ENCODE measurements around the gene MDK.

MDK gene

DNA sequence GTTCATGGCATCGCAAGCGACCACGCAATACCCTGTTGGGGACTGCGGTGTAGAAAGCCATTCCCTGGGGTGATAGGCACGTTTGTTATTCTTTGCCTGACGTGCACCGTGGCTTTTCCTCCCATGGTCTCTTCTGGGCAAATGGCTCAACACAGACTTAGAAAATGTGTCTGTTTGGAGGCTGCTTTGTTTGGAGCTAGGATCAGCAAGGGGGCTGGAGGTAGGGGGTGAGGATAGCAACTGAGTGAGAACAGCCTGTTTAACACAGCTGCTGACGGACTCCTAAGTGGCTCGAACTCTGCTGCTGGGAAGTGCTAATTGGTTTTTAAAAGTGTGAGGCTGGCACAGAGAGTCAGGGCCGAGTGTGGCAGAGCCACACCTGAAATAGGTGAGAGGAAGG lies 26.2 kb downstream of the MDK start:
- no peak for DNase-seq

DNA sequence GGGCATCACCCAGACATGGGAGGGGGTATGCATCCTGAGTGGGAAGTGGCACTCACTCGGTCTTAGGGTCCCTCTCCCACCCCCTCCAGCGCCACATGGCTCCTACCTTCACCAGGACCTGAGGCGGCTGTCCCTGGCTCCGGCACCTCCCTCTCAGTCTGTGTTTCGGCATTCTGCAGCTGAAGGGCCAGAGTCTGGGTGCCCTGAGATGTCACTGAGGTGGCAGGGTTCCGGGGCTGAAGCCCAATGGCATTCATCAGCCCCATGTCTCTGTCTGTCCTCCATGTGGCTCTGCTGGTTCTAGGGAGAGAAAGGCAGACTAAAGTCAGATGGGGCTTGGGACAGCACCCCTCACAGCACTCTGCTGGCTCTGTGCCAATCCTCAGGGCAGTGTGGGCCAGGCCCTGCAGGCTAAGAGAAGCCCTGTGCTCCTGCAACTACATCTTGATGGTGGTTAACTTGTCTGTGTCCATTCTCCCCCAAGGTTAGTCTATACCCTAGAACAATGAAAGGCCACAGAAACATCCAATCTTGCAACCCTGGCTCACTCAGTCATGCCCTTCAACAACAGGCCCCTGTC lies 27.0 kb downstream of the MDK start:
- no peak for DNase-seq

GRCh38 chr11:46410021-46410420 lies 28.6 kb downstream of the MDK start:
- DNase-seq: no peak

GRCh38 chr11:46413760-46414465 lies 32.4 kb downstream of the MDK start:
- DNase-seq: no peak

DNA sequence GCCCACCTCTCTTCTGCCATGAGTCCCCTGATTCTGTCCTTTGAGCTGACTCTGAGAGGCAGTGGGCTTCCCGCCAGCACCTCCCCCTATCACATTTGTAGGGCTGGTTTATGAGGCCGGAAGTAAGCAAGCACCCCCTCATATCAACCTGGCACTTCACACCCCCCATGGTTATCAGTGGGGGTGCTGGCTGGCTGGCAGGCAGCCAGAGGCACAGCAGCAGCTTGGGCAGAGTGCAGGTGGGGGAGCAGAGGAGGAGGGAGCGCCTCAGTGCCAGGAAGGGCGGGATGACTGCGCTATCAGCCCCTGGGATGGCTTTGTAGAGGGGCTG lies 33.0 kb downstream of the MDK start:
- DNase-seq: no peak

DNA sequence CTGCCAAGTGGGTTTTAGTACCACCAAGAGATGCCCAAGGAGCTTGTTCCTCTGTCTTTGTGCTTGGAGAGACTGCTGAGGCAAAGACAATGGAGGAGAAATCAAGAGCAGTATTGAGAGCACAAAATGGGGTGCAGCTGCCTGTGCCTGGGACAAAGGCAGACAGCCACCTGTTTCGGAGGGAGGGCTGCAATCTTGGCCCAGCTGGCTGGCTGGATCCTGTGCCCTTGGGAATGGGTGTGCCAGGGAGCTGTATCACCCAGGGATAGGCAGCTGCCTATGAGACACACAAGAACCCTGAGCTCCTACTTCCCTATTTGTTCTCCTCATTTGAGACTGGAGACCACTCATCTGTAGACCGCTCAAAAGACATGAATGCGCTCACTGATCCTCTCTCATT lies 33.4 kb downstream of the MDK start:
- no peak for DNase-seq

DNA sequence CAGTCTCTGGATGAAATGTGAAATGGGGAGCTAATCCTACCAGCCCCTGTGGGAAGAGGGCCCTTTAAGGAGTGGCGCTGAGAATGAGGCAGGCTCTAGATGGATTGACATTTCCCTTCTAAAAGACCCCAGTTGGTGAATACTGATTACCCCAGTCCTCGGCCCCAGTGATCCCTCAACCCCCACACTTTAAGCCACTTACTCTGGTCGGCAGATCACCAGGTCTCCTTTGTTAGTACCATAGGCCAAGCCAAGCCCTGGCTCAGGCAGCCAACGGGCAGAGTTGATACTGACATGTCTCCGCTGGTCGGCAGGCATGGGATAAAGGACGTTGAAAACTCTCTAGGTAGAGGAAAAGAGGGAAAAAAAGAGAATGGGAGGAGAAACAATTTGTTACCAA lies 36.2 kb downstream of the MDK start:
- no peak for DNase-seq

- no peak for DNase-seq
Observed at GRCh38 chr11:46418751-46419150, 37.3 kb downstream of the MDK start.

- no peak for DNase-seq
Observed at GRCh38 chr11:46420513-46420912, 39.0 kb downstream of the MDK start.

DNA sequence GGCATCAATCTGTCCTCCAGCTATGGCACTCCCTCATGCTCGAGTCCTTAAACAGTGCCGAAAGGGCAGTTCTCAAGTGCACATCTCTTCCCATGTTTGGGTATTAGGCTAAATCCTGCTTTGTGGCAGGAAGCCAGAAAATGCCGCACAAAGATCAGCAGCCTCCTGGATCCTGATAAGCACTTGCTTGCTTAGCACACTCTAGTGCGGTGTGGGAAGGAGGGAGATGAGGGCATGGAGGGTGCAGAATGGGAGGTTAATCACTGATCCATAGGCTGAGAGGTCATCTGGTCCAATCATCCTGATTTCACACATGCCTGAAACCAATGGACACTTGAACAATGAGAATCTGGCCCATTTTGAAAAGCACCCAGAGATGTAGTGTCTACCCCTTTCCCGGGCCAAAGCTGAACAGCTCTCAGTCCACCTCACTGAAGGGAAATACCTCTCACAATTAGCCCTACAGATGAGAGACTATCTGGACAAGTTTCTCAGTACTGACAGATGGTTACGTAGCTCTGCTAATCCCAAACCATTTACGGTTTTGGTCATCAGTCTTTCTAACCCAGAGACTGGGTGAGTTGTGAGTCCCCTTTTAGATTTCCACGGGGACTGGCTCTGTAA lies 39.9 kb downstream of the MDK start:
- no peak for DNase-seq

- DNase-seq: no peak
Observed at GRCh38 chr11:46422588-46422987, 41.1 kb downstream of the MDK start.

GRCh38 chr11:46426233-46426991 lies 44.9 kb downstream of the MDK start:
- DNase-seq: no peak

DNA sequence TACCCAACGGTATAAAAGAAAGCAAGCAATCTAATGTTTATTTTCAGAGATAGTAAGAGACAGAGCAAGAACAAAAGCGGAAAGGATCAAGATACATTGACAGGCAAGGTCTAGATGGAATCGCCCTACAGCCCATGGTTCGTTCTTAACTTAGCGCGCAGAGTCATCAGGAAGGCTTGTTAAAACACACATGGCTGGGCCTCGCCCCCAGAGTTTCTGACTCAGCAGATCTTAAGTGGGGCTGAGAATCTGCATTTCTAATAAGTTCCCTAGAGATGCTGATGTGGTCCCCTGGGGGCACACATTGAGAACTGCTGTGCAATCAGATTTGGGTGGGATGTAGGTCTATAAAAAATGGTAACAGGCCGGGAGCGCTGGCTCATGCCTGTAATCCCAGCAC lies 45.9 kb downstream of the MDK start:
- DNase-seq: no peak

DNA sequence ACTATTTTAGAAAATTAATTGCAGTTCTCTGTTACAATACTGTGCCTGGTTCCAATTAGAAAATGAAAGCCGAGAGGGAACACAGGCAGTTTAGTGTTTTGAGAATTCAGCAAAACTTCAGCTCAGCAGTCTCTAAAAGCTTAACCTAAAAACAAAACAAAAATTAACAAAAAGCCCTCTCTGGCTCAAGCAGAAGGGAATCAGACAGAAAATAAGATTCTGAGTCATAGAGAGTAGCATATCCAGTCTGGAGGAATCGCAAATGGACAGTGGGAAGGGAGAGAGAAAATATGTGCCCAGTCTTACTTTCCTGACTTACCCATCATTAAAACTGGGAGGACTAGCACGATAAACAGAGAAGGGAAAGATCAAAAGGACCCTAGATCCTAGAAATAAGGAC lies 48.2 kb downstream of the MDK start:
- DNase-seq: no peak

DNA sequence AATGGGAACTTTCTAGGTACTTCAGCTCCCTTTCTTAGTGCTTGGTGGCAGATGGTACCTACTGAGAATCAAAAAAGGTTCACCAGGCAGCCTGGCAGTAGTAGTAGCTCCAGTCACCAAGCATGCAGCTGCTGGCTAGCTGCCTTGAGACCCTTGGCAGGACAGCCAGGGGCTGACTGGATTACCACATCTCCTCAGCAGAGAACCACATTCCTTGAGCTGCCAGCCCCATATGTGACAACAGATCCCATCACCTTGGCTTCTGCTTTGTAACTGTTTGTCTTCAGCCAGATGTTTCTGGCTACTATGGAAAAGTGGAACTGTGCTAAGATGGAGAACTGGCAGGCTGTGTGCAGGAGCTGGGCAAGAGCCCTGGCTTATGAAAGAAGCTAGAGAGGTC lies 49.7 kb downstream of the MDK start:
- DNase-seq: no peak
